GM12878 (cell line): ENCODE measurements around the gene DNMT3A. TPM values are rescaled to one million over a fixed set of nuclear protein-coding genes. Genes with fewer than 3 reads are reported as not detected.
"Not testable (repeated sequence)": the region's sequence is repeated elsewhere in the genome, so short reads cannot be mapped to it uniquely, and the experiment has no call there.

Experiments
- ATAC-seq: fragments of 200-7000 bp; cut with Tn5 transposase; 3 replicates; pipeline ENCODE4 v1.9.1; 2020; ENCODE audit warnings: mild to moderate bottlenecking, moderate library complexity
- BruUV-seq: library from RNA; stranded (reverse); fragments of 400-500 nt; replicated peaks from 2 replicates; lab custom pipeline; 2021; lab: Mats Ljungman, UMichigan
- CTCF ChIA-PET: fragments of 300-600 bp; sonication (Branson Sonifier 250); formaldehyde crosslinking; extraction: SDS; loops from one replicate; lab custom pipeline; 2021; ENCODE audit warnings: inconsistent platforms; lab: Yijun Ruan, JAX
- POLR2A ChIA-PET: fragments of 350-600 bp; formaldehyde crosslinking; extraction: SDS; loops from one replicate; lab custom pipeline; 2021; ENCODE audit warnings: inconsistent platforms; lab: Charles Lee
- RAD21 ChIA-PET: fragments of 300-600 bp; sonication (Branson Sonifier 250); formaldehyde crosslinking; loops from one replicate; lab custom pipeline; 2023; ENCODE audit warnings: antibody characterized with exemption; ENCODE audit not compliant: unreplicated experiment; lab: Charles Lee
- SMC1A ChIA-PET: fragments of 300-600 bp; sonication (Branson Sonifier 250); formaldehyde crosslinking; loops from one replicate; lab custom pipeline; 2023; ENCODE audit not compliant: unreplicated experiment, uncharacterized antibody; lab: Charles Lee
- DNase-seq: peaks from one replicate; pipeline ENCODE4 v3.0.0-alpha.2; 2011; ENCODE audit warnings: low read depth, low spot score
- FAIRE-seq: peaks from 3 replicates; lab custom pipeline; 2011; peaks lifted over from hg19 to GRCh38; lab: Jason Lieb, UNC
- H2AFZ ChIP-seq: 2 replicates; pipeline ENCODE4 v1.6.0; 2011; ENCODE audit warnings: low read depth, low read length, control low read depth; ENCODE audit not compliant: control insufficient read depth
- H3K27ac ChIP-seq: 2 replicates; pipeline ENCODE4 v1.5.1; 2011; ENCODE audit warnings: control low read depth; ENCODE audit not compliant: control insufficient read depth, insufficient read depth
- H3K27me3 ChIP-seq, 2 experiments: replicated peaks in 1 of 2; 2 replicates each; pipeline versions ENCODE4 v1.6.0 to v1.6.1; 2011; ENCODE audit warnings: low read length in 1 of 2; ENCODE audit not compliant: control insufficient read depth in 2 of 2, insufficient read depth in 2 of 2
- H3K36me3 ChIP-seq, 2 experiments: 2 replicates each; pipeline ENCODE4 v1.5.1; 2011; ENCODE audit warnings: low read length in 1 of 2; ENCODE audit not compliant: control insufficient read depth in 2 of 2, insufficient read depth in 2 of 2
- H3K4me1 ChIP-seq: 2 replicates; pipeline ENCODE4 v1.6.1; 2011; ENCODE audit warnings: mild to moderate bottlenecking, low read length, moderate library complexity, mixed read lengths; ENCODE audit not compliant: control insufficient read depth, insufficient read depth
- H3K4me2 ChIP-seq: 2 replicates; pipeline ENCODE4 v1.6.0; 2011; ENCODE audit warnings: control low read depth; ENCODE audit not compliant: control insufficient read depth, insufficient read depth
- H3K4me3 ChIP-seq: fragments of 200-600 bp; sonication (generic); 2 replicates; pipeline ENCODE4 v1.5.1; 2016
- H3K79me2 ChIP-seq: 2 replicates; pipeline ENCODE4 v1.6.0; 2011; ENCODE audit warnings: low read length; ENCODE audit not compliant: control insufficient read depth, insufficient read depth
- H3K9ac ChIP-seq: 2 replicates; pipeline ENCODE4 v1.8.0; 2011; ENCODE audit warnings: low read length, control low read depth, mixed read lengths; ENCODE audit not compliant: control insufficient read depth, insufficient read depth
- H3K9me3 ChIP-seq: replicated peaks from 3 replicates; pipeline ENCODE4 v1.5.1; 2011; ENCODE audit warnings: mild to moderate bottlenecking, low read length; ENCODE audit not compliant: control insufficient read depth, insufficient read depth
- H4K20me1 ChIP-seq: 2 replicates; pipeline ENCODE4 v1.6.0; 2011; ENCODE audit not compliant: control insufficient read depth, insufficient read depth
- BACH1 ChIP-seq: fragments of 450-650 bp; IDR thresholded peaks from 2 replicates; pipeline ENCODE4 v1.6.1; 2017; ENCODE audit warnings: mild to moderate bottlenecking, borderline replicate concordance
- BCL11A ChIP-seq: IDR thresholded peaks from 2 replicates; pipeline ENCODE4 v1.6.1; 2011; ENCODE audit warnings: low read depth, low read length
- EP300 ChIP-seq, 2 experiments: fragments of 150-350 bp in 1 of 2; IDR thresholded peaks; 2 replicates each; pipeline ENCODE4 v1.6.1; 2011 to 2012; ENCODE audit warnings: low read depth in 2 of 2, low read length in 2 of 2, borderline replicate concordance in 1 of 2, improper control_type of control experiment in 1 of 2, inconsistent platforms in 1 of 2; ENCODE audit not compliant: control insufficient read depth in 1 of 2
- EZH2 ChIP-seq: IDR thresholded peaks from 2 replicates; pipeline ENCODE4 v1.6.1; 2012; ENCODE audit warnings: low read depth, mild to moderate bottlenecking, control low read depth, inconsistent platforms, low read length, borderline replicate concordance; ENCODE audit not compliant: control insufficient read depth
- IKZF2 ChIP-seq, 2 experiments: fragments of 450-650 bp; IDR thresholded peaks; 2 replicates each; pipeline ENCODE4 v1.6.1; 2017; ENCODE audit warnings: mild to moderate bottlenecking in 2 of 2, moderate library complexity in 2 of 2
- MEF2B ChIP-seq: fragments of 450-650 bp; IDR thresholded peaks from 2 replicates; pipeline ENCODE4 v1.6.1; 2018; ENCODE audit warnings: mild to moderate bottlenecking, moderate library complexity; ENCODE audit not compliant: partially characterized antibody, poor library complexity, severe bottlenecking
- MTA2 ChIP-seq: fragments of 450-650 bp; IDR thresholded peaks from 2 replicates; pipeline ENCODE4 v1.6.1; 2016; ENCODE audit warnings: low read depth, mild to moderate bottlenecking, moderate library complexity
- SUPT20H ChIP-seq: IDR thresholded peaks from 2 replicates; pipeline ENCODE4 v1.6.1; 2011; ENCODE audit warnings: low read depth, mild to moderate bottlenecking, low read length, moderate library complexity, borderline replicate concordance; ENCODE audit not compliant: control insufficient read depth
- SUZ12 ChIP-seq: fragments of 200-600 bp; sonication (generic); IDR thresholded peaks from one replicate; pipeline ENCODE4 v1.6.1; 2018; ENCODE audit warnings: antibody characterized with exemption, mild to moderate bottlenecking; ENCODE audit not compliant: unreplicated experiment
- WGBS: methylation state at CpG from one replicate; pipeline ENCODE4 v1.1.6; 2016; ENCODE audit warnings: low lambda C conversion rate; ENCODE audit not compliant: insufficient replicate concordance, insufficient coverage; ENCODE audit errors: missing lambda C conversion rate; 5-methylcytosine and 5-hydroxymethylcytosine counted together
- in situ Hi-C: fragments of 300-500 bp; cut with MboI; formaldehyde crosslinking; loops from 9 replicates; pipeline ENCODE4 v1.14.3; 2018; ENCODE audit warnings: mixed read lengths
- intact Hi-C: fragments of 100-400 bp; cut with micrococcal nuclease; formaldehyde crosslinking; loops from one replicate; pipeline ENCODE4 v1.14.2; 2022; ENCODE audit not compliant: unreplicated experiment
- polyA plus RNA-seq, 11 experiments: library from polyadenylated mRNA; depleted of rRNA in 4 of 11; unstranded in 6 of 11; stranded (reverse) in 5 of 11; fragments of >200 nt; fragmentation: Nextera tagmentation in 4 of 11; fragmentation: Illumina TruSeq in 1 of 11; extraction: Ambion mirVana in 4 of 11; extraction: Trizol in 1 of 11; gene quantifications; 1 replicate in 1 of 11; 2 replicates in 10 of 11; pipeline versions ENCODE4 v1.2.1 to v1.2.3, GENCODE V29; 2011 to 2016; ENCODE audit warnings: inconsistent platforms in 2 of 11, missing spikeins in 2 of 11, low read depth in 1 of 11
- total RNA-seq, 4 experiments: library from RNA; depleted of rRNA in 3 of 4; stranded (reverse); fragments of >200 nt in 3 of 4; fragmentation: Illumina TruSeq in 1 of 4; extraction: Trizol in 1 of 4; gene quantifications; 2 replicates each; pipeline versions ENCODE4 v1.2.1 to v1.2.3, GENCODE V29; 2013 to 2021
- TF ChIP-seq, protein P1 (sequence below): fragments of 450-650 bp; IDR thresholded peaks from 2 replicates; pipeline ENCODE4 v1.6.1; 2017; ENCODE audit warnings: mild to moderate bottlenecking, moderate library complexity

The DNMT3A gene
- total and polyA plus RNA-seq, 10 of the 15 experiments (the other 5 are each of a cell fraction or from before 2014, with no cell fraction given), result 7.4 to 51.6 (median 17.4) TPM

GRCh38 chr2:25210923-25211322 lies 130.8 kb downstream of the DNMT3A start:
- H3K27me3 ChIP-seq, H3K27ac ChIP-seq, H3K9ac ChIP-seq, BruUV-seq, ATAC-seq, H3K4me3 ChIP-seq, H3K9me3 ChIP-seq, H3K4me2 ChIP-seq, H2AFZ ChIP-seq, H3K79me2 ChIP-seq, FAIRE-seq, H3K36me3 ChIP-seq, H4K20me1 ChIP-seq, in situ Hi-C loops, DNase-seq: not testable (repeated sequence)
- POLR2A ChIA-PET, result interaction anchor here (0.6 to 2.2 kb wide), 11 partner anchors 8 to 1830 kb away, joined by 3 to 11 read pairs (median 4); no protein-coding TSS in a partner anchor
- WGBS, result 86% methylated on average over 6 of the region's 6 CpGs
- intact Hi-C loops, result loop anchor here (1.0 to 10.0 kb wide), 4 partner anchors 15 to 391 kb away; no protein-coding TSS in a partner anchor
- RAD21 ChIA-PET, result interaction anchor here (0.6 to 1.7 kb wide), 5 partner anchors 14 to 166 kb away, joined by 3 to 9 read pairs (median 5); no protein-coding TSS in a partner anchor
- SMC1A ChIA-PET, result interaction anchor here (0.7 to 6.9 kb wide), 6 partner anchors 16 to 1795 kb away, joined by 3 to 41 read pairs (median 4); no protein-coding TSS in a partner anchor
- peaks cover 35% of the 10 kb centered on the region for H3K4me1 ChIP-seq
- CTCF ChIA-PET, result interaction anchor here (0.7 to 2.2 kb wide), 10 partner anchors 10 to 454 kb away, joined by 3 to 6 read pairs (median 3); no protein-coding TSS in a partner anchor

DNA sequence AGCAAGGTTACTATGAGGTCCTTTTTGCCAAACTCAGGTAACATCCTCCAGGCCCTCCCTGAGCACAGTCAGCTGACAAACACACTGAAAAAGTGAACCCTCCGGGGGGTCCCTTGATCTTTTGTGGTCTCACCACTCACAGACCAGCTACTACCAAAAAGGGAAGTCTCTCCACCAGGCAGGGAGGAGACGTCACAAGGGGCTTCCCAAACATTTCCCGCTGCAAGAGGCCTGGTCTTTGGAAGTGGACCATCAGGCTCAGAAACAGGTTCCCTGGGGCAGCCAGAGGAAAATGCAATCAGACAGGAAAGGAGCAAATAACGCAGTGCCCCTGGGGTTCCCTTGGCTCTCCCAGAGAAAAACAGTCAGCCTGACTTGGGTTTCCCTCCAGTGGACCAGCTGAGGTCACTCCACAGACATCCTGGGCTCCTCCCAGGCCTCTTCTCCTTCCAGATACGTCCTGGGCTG lies 134.6 kb downstream of the DNMT3A start:
- H3K27ac ChIP-seq, result peak overlapping the region; percentile 37; the same call in 1 of the 2 replicates
- H3K9me3 ChIP-seq, result no peaks in the 10 kb centered on the region
- in situ Hi-C loops, result no loop called here
- RAD21 ChIA-PET, result interaction anchor here (0.5 to 1.5 kb wide), 4 partner anchors 67 to 1115 kb away, joined by 3 to 4 read pairs (median 4); no protein-coding TSS in a partner anchor
- peak overlapping the region; percentile 41; the same call in 1 of the 2 replicates for H3K4me2 ChIP-seq
- no peaks in the 10 kb centered on the region for H4K20me1 ChIP-seq
- 38% methylated on average over 5 of the region's 5 CpGs for WGBS
- FAIRE-seq (no peak), DNase-seq (no peak), ATAC-seq (peak; percentile 12)
- CTCF ChIA-PET, result interaction anchor here (0.7 to 7.1 kb wide), 4 partner anchors 10 to 360 kb away, joined by 5 to 36 read pairs (median 18); no protein-coding TSS in a partner anchor
- no peaks in the 10 kb centered on the region for H3K27me3 ChIP-seq
- no peaks in the 10 kb centered on the region for H3K36me3 ChIP-seq
- no peak overlapping the region for H3K4me3 ChIP-seq
- POLR2A ChIA-PET, result interaction anchor here (1.0 kb wide), 1 partner anchor 41 kb away, joined by 4 read pairs; no protein-coding TSS in a partner anchor
- no TSS peak for BruUV-seq
- SMC1A ChIA-PET, result interaction anchor here (1.0 to 6.9 kb wide), 4 partner anchors 20 to 170 kb away, joined by 3 to 41 read pairs (median 4); no protein-coding TSS in a partner anchor
- peaks cover 39% of the 10 kb centered on the region for H3K4me1 ChIP-seq
- no peaks in the 10 kb centered on the region for H3K79me2 ChIP-seq
- peak overlapping the region; percentile 50; the same call in 1 of the 2 replicates for H2AFZ ChIP-seq
- intact Hi-C loops, result no loop called here
- no peak overlapping the region; the same call in 1 of the 2 replicates for H3K9ac ChIP-seq
- TF ChIP-seq MTA2 (no peak; the same call in 1 of the 2 replicates), EZH2 (no peak), EP300 (IDR thresholded peaks at IDR 0.05; ENCODE audit: borderline replicate concordance in 1 of 2, control insufficient read depth in 1 of 2, low read depth in 2 of 2, low read length in 2 of 2) (peak; percentile 31 to 59; a peak in 1 of 4 replicates), SUZ12 (no peak), MEF2B (peak; percentile 47), BCL11A (0 out of 2 replicates have a peak, but pooled peaks have one; percentile 12), SUPT20H (no peak), BACH1 (0 out of 2 replicates have a peak, but pooled peaks have one; percentile 12), IKZF2 (IDR thresholded peaks at IDR 0.05) (peak; percentile 69 to 72)
- TF ChIP-seq, protein P1, sequence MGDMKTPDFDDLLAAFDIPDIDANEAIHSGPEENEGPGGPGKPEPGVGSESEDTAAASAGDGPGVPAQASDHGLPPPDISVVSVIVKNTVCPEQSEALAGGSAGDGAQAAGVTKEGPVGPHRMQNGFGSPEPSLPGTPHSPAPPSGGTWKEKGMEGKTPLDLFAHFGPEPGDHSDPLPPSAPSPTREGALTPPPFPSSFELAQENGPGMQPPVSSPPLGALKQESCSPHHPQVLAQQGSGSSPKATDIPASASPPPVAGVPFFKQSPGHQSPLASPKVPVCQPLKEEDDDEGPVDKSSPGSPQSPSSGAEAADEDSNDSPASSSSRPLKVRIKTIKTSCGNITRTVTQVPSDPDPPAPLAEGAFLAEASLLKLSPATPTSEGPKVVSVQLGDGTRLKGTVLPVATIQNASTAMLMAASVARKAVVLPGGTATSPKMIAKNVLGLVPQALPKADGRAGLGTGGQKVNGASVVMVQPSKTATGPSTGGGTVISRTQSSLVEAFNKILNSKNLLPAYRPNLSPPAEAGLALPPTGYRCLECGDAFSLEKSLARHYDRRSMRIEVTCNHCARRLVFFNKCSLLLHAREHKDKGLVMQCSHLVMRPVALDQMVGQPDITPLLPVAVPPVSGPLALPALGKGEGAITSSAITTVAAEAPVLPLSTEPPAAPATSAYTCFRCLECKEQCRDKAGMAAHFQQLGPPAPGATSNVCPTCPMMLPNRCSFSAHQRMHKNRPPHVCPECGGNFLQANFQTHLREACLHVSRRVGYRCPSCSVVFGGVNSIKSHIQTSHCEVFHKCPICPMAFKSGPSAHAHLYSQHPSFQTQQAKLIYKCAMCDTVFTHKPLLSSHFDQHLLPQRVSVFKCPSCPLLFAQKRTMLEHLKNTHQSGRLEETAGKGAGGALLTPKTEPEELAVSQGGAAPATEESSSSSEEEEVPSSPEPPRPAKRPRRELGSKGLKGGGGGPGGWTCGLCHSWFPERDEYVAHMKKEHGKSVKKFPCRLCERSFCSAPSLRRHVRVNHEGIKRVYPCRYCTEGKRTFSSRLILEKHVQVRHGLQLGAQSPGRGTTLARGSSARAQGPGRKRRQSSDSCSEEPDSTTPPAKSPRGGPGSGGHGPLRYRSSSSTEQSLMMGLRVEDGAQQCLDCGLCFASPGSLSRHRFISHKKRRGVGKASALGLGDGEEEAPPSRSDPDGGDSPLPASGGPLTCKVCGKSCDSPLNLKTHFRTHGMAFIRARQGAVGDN, result 0 out of 2 replicates have a peak, but pooled peaks have one; percentile 29
